IPS-15b (cell line): ENCODE results near the gene ACCS.

Experiments
- H3K27me3 ChIP-seq: one replicate; pipeline ENCODE4 v1.6.1; 2013; ENCODE audit warnings: low read length; ENCODE audit not compliant: control insufficient read depth, insufficient read depth
- H3K36me3 ChIP-seq: one replicate; pipeline ENCODE4 v1.6.1; 2013; ENCODE audit warnings: low read length; ENCODE audit not compliant: control insufficient read depth, insufficient read depth
- H3K4me1 ChIP-seq: one replicate; pipeline ENCODE4 v1.6.1; 2013; ENCODE audit warnings: mild to moderate bottlenecking, low read length; ENCODE audit not compliant: control insufficient read depth, insufficient read depth
- H3K4me3 ChIP-seq: one replicate; pipeline ENCODE4 v1.5.1; 2013; ENCODE audit warnings: low read depth, low read length
- H3K9ac ChIP-seq: one replicate; pipeline ENCODE4 v1.6.1; 2013; ENCODE audit warnings: low read depth, mild to moderate bottlenecking, low read length
- H3K9me3 ChIP-seq: one replicate; pipeline ENCODE4 v1.6.1; 2013; ENCODE audit warnings: mild to moderate bottlenecking, low read length; ENCODE audit not compliant: control insufficient read depth, insufficient read depth

The ACCS gene

GRCh38 chr11:44065841-44066731 lies at the start of gene ACCS:
Gene ACCS (plus strand): TSS chr11:44066270. CDS start chr11:44067628, 1,358 bp downstream.
- Histone ChIP-seq H3K36me3 (no peaks in the 10 kb centered on the region), H3K9ac (peak within 1 kb of the TSS; percentile 66), H3K9me3 (no peaks in the 10 kb centered on the region), H3K4me3 (peak within 1 kb of the TSS; percentile 83), H3K27me3 (peaks cover 17% of the 10 kb centered on the region), H3K4me1 (peaks cover 4% of the 10 kb centered on the region)

- no peak overlapping the region for H3K9ac ChIP-seq
- no peaks in the 10 kb centered on the region for H3K4me1 ChIP-seq
- H3K9me3 ChIP-seq = no peaks in the 10 kb centered on the region
- H3K36me3 ChIP-seq = no peaks in the 10 kb centered on the region
- no peaks in the 10 kb centered on the region for H3K27me3 ChIP-seq
- H3K4me3 ChIP-seq = no peak overlapping the region
These were observed 49.3 kb upstream of the ACCS start for GRCh38 chr11:44016546-44017442.

GRCh38 chr11:44017443-44018126 lies 48.5 kb upstream of the ACCS start:
- H3K4me3 ChIP-seq = no peak overlapping the region
- H3K9ac ChIP-seq = no peak overlapping the region
- H3K27me3 ChIP-seq = no peaks in the 10 kb centered on the region
- no peaks in the 10 kb centered on the region for H3K4me1 ChIP-seq
- H3K36me3 ChIP-seq = no peaks in the 10 kb centered on the region
- no peaks in the 10 kb centered on the region for H3K9me3 ChIP-seq

- Histone ChIP-seq H3K36me3 (no peaks in the 10 kb centered on the region), H3K4me3 (no peak overlapping the region), H3K27me3 (no peaks in the 10 kb centered on the region), H3K9me3 (no peaks in the 10 kb centered on the region), H3K4me1 (no peaks in the 10 kb centered on the region), H3K9ac (no peak overlapping the region)
These were observed 47.9 kb upstream of the ACCS start for GRCh38 chr11:44018127-44018521.

- Histone ChIP-seq H3K9me3 (no peaks in the 10 kb centered on the region), H3K4me3 (no peak overlapping the region), H3K36me3 (no peaks in the 10 kb centered on the region), H3K27me3 (no peaks in the 10 kb centered on the region), H3K4me1 (no peaks in the 10 kb centered on the region), H3K9ac (no peak overlapping the region)
These were observed 47.2 kb upstream of the ACCS start for GRCh38 chr11:44018829-44019228.

- peaks cover 3% of the 10 kb centered on the region for H3K4me1 ChIP-seq
- no peak overlapping the region for H3K9ac ChIP-seq
- H3K36me3 ChIP-seq = no peaks in the 10 kb centered on the region
- H3K4me3 ChIP-seq = no peak overlapping the region
- H3K9me3 ChIP-seq = no peaks in the 10 kb centered on the region
- H3K27me3 ChIP-seq = no peaks in the 10 kb centered on the region
These were observed 41.1 kb upstream of the ACCS start for GRCh38 chr11:44024977-44025376.

- no peak overlapping the region for H3K9ac ChIP-seq
- no peak overlapping the region for H3K4me3 ChIP-seq
- H3K27me3 ChIP-seq = no peaks in the 10 kb centered on the region
- H3K36me3 ChIP-seq = no peaks in the 10 kb centered on the region
- peaks cover 9% of the 10 kb centered on the region for H3K4me1 ChIP-seq
- no peaks in the 10 kb centered on the region for H3K9me3 ChIP-seq
These were observed 40.3 kb upstream of the ACCS start for GRCh38 chr11:44025727-44026126.

- Histone ChIP-seq H3K36me3 (no peaks in the 10 kb centered on the region), H3K9me3 (no peaks in the 10 kb centered on the region), H3K4me3 (no peak overlapping the region), H3K27me3 (peaks cover 6% of the 10 kb centered on the region), H3K9ac (no peak overlapping the region), H3K4me1 (peaks cover 14% of the 10 kb centered on the region)
These were observed 37.7 kb upstream of the ACCS start for GRCh38 chr11:44028401-44028800.

- H3K4me1 ChIP-seq = peaks cover 14% of the 10 kb centered on the region
- H3K9me3 ChIP-seq = no peaks in the 10 kb centered on the region
- no peak overlapping the region for H3K4me3 ChIP-seq
- no peak overlapping the region for H3K9ac ChIP-seq
- peaks cover 6% of the 10 kb centered on the region for H3K27me3 ChIP-seq
- no peaks in the 10 kb centered on the region for H3K36me3 ChIP-seq
These were observed 37.1 kb upstream of the ACCS start for GRCh38 chr11:44028816-44029506.

GRCh38 chr11:44029507-44029845 lies 36.6 kb upstream of the ACCS start:
- Histone ChIP-seq H3K9ac (no peak overlapping the region), H3K4me1 (peaks cover 14% of the 10 kb centered on the region), H3K9me3 (no peaks in the 10 kb centered on the region), H3K36me3 (no peaks in the 10 kb centered on the region), H3K4me3 (no peak overlapping the region), H3K27me3 (peaks cover 6% of the 10 kb centered on the region)
